ENCODE results near the gene DNAJC13. TPM values are rescaled to one million over a fixed set of nuclear protein-coding genes. Genes with fewer than 3 reads are reported as not detected.

The DNAJC13 gene
- total RNA-seq, 1 experiment from 2014 or later = 18.1 TPM

DNA sequence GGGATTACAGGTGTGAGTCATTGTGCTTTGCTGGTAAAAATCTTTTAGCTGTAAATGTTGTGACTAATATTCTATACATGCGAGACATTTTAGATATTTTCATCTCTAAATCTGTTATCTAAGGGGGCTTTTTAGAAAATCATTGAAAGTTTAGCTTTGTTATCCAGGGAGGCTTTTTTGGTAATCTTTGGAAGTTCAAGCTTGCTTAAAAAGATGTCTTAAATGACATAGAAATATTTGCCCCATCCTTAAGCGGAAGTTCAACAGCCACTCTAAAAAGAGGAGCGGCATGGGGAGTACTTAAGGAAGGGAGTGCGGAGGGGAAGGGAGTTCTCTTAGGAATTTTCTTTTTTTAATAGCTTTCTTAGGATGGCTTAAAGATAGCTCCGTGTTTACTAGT, 26.1 kb downstream of the DNAJC13 start:
- no peak overlapping the region for H2BK12ac ChIP-seq (ENCODE audit: insufficient read length, low read depth, low read length)
- Mint-ChIP-seq H3K9me3 (no peaks in the 10 kb centered on the region), H3K36me3 (ENCODE audit: insufficient read depth in 1 of 3, low read depth in 3 of 3) (peaks cover 2 to 10% (median 7%) of the 10 kb centered on the region in 3 experiments; a peak in 4 of 7 replicates), H3K4me1 (no peaks in the 10 kb centered on the region; a peak in 1 of 4 replicates), H3K27ac (no peak overlapping the region; a peak in 1 of 7 replicates), H3K4me3 (no peak overlapping the region), H3K27me3 (ENCODE audit: low read depth) (no peaks in the 10 kb centered on the region)
- no peak overlapping the region for H3K14ac ChIP-seq (ENCODE audit: insufficient read depth, low read length)
- H2BK20ac ChIP-seq (ENCODE audit: low read depth, low read length, poor library complexity, severe bottlenecking) = no peak overlapping the region
- no peaks in the 10 kb centered on the region for H3K23me2 ChIP-seq (ENCODE audit: insufficient read length, low read depth, low read length, poor library complexity, severe bottlenecking)
- H3K79me1 ChIP-seq (ENCODE audit: insufficient read depth, low read depth, low read length, poor library complexity, severe bottlenecking) = no peaks in the 10 kb centered on the region
- no peak overlapping the region for H3T11ph ChIP-seq (ENCODE audit: low read length)
- no peak for TF ChIP-seq CTCF (conservative IDR thresholded peaks at IDR 0.05)
- no peak overlapping the region for H2BK5ac ChIP-seq (ENCODE audit: insufficient read length, low read length)
- no peak overlapping the region for H3K4ac ChIP-seq (ENCODE audit: low read depth, low read length)
- no peak overlapping the region for H2BK120ac ChIP-seq (ENCODE audit: low read depth, low read length, poor library complexity, severe bottlenecking)
- no peak overlapping the region for H2BK15ac ChIP-seq (ENCODE audit: low read depth, low read length)
- no peak overlapping the region for H4K8ac ChIP-seq (replicated peaks; ENCODE audit: insufficient read length, low read depth, low read length)
- H3K79me2 ChIP-seq (ENCODE audit: insufficient read depth, low read length) = no peaks in the 10 kb centered on the region; the same call in 1 of the 2 replicates
- H2AK5ac ChIP-seq (ENCODE audit: insufficient read length, low read length) = no peak overlapping the region
- no peak overlapping the region for H3K23ac ChIP-seq (ENCODE audit: insufficient read length, low read depth, low read length)
- WGBS (ENCODE audit: extremely low coverage, insufficient read length, low lambda C conversion rate) = no CpG with 5 or more reads among the region's 5 CpGs
- H3K9me3 ChIP-seq (ENCODE audit: control insufficient read depth, low read depth, low read length) = no peaks in the 10 kb centered on the region
- no peaks in the 10 kb centered on the region for H3K27me3 ChIP-seq (ENCODE audit: insufficient read depth, low read length)
- H4K5ac ChIP-seq (ENCODE audit: insufficient read length, low read depth, low read length) = no peak overlapping the region
- H3K4me1 ChIP-seq (ENCODE audit: insufficient read depth, low read length) = no peaks in the 10 kb centered on the region
- H4K91ac ChIP-seq (ENCODE audit: insufficient read length, low read depth, low read length) = no peak overlapping the region
- H3K4me2 ChIP-seq (ENCODE audit: insufficient read depth, insufficient read length, low read length) = no peak overlapping the region
- no peak overlapping the region for H3K9ac ChIP-seq (ENCODE audit: extremely low read depth, insufficient read length, low read length)
- no peak overlapping the region for H3K27ac ChIP-seq (ENCODE audit: insufficient read length, low read depth, low read length)
- H3K56ac ChIP-seq (ENCODE audit: insufficient read length, low read depth, low read length) = no peak overlapping the region
- no peak overlapping the region for H2AFZ ChIP-seq (ENCODE audit: low read length)
- H4K20me1 ChIP-seq (ENCODE audit: control insufficient read depth, insufficient read depth, insufficient read length) = no peaks in the 10 kb centered on the region
- no peak for DNase-seq
- H3K18ac ChIP-seq (ENCODE audit: insufficient read length, low read depth, low read length) = no peak overlapping the region
